Measurements from ENCODE around the gene TUBGCP2. TPM values are rescaled to one million over a fixed set of nuclear protein-coding genes. Genes with fewer than 3 reads are reported as not detected.

TUBGCP2 gene
- total RNA-seq, 1 experiment from 2014 or later: 52.4 TPM

- H2BK120ac ChIP-seq (ENCODE audit: low read depth, low read length, poor library complexity, severe bottlenecking): no peak overlapping the region
- no peaks in the 10 kb centered on the region for H4K20me1 ChIP-seq (ENCODE audit: control insufficient read depth, insufficient read depth, insufficient read length)
- H3K27me3 ChIP-seq (ENCODE audit: insufficient read depth, low read length): no peaks in the 10 kb centered on the region
- H2AK5ac ChIP-seq (ENCODE audit: insufficient read length, low read length): no peak overlapping the region
- WGBS (ENCODE audit: extremely low coverage, insufficient read length, low lambda C conversion rate): no CpG with 5 or more reads among the region's 22 CpGs
- H2BK15ac ChIP-seq (ENCODE audit: low read depth, low read length): no peak overlapping the region
- H4K8ac ChIP-seq (replicated peaks; ENCODE audit: insufficient read length, low read depth, low read length): no peak overlapping the region
- H3K9ac ChIP-seq (ENCODE audit: extremely low read depth, insufficient read length, low read length): no peak overlapping the region
- TF ChIP-seq, protein P1, sequence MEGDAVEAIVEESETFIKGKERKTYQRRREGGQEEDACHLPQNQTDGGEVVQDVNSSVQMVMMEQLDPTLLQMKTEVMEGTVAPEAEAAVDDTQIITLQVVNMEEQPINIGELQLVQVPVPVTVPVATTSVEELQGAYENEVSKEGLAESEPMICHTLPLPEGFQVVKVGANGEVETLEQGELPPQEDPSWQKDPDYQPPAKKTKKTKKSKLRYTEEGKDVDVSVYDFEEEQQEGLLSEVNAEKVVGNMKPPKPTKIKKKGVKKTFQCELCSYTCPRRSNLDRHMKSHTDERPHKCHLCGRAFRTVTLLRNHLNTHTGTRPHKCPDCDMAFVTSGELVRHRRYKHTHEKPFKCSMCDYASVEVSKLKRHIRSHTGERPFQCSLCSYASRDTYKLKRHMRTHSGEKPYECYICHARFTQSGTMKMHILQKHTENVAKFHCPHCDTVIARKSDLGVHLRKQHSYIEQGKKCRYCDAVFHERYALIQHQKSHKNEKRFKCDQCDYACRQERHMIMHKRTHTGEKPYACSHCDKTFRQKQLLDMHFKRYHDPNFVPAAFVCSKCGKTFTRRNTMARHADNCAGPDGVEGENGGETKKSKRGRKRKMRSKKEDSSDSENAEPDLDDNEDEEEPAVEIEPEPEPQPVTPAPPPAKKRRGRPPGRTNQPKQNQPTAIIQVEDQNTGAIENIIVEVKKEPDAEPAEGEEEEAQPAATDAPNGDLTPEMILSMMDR (conservative IDR thresholded peaks at IDR 0.05): no peak
- Mint-ChIP-seq H3K9me3 (no peaks in the 10 kb centered on the region), H3K4me1 (peaks cover 0 to 4% of the 10 kb centered on the region in 2 experiments; a peak in 1 of 4 replicates), H3K27me3 (ENCODE audit: low read depth) (peaks cover 8% of the 10 kb centered on the region), H3K36me3 (ENCODE audit: insufficient read depth in 1 of 3, low read depth in 3 of 3) (no peaks in the 10 kb centered on the region), H3K4me3 (no peak overlapping the region), H3K27ac (no peak overlapping the region)
- H3K18ac ChIP-seq (ENCODE audit: insufficient read length, low read depth, low read length): no peak overlapping the region
- no peak overlapping the region for H4K91ac ChIP-seq (ENCODE audit: insufficient read length, low read depth, low read length)
- no peak overlapping the region for H2BK5ac ChIP-seq (ENCODE audit: insufficient read length, low read length)
- no peaks in the 10 kb centered on the region for H3K23me2 ChIP-seq (ENCODE audit: insufficient read length, low read depth, low read length, poor library complexity, severe bottlenecking)
- H3K79me2 ChIP-seq (ENCODE audit: insufficient read depth, low read length): no peaks in the 10 kb centered on the region
- H2AFZ ChIP-seq (ENCODE audit: low read length): no peak overlapping the region
- no peak overlapping the region for H3K23ac ChIP-seq (ENCODE audit: insufficient read length, low read depth, low read length)
- H3K27ac ChIP-seq (ENCODE audit: insufficient read length, low read depth, low read length): no peak overlapping the region
- no peak overlapping the region for H3K56ac ChIP-seq (ENCODE audit: insufficient read length, low read depth, low read length)
- H2BK12ac ChIP-seq (ENCODE audit: insufficient read length, low read depth, low read length): no peak overlapping the region
- no peak for DNase-seq
- H3K79me1 ChIP-seq (ENCODE audit: insufficient read depth, low read depth, low read length, poor library complexity, severe bottlenecking): no peaks in the 10 kb centered on the region
- H4K5ac ChIP-seq (ENCODE audit: insufficient read length, low read depth, low read length): no peak overlapping the region
- H2BK20ac ChIP-seq (ENCODE audit: low read depth, low read length, poor library complexity, severe bottlenecking): no peak overlapping the region
- H3K4me1 ChIP-seq (ENCODE audit: insufficient read depth, low read length): no peaks in the 10 kb centered on the region
- H3T11ph ChIP-seq (ENCODE audit: low read length): no peak overlapping the region
- H3K14ac ChIP-seq (ENCODE audit: insufficient read depth, low read length): no peak overlapping the region
- no peak overlapping the region for H3K4me2 ChIP-seq (ENCODE audit: insufficient read depth, insufficient read length, low read length)
- no peaks in the 10 kb centered on the region for H3K9me3 ChIP-seq (ENCODE audit: control insufficient read depth, low read depth, low read length)
- no peak overlapping the region for H3K4ac ChIP-seq (ENCODE audit: low read depth, low read length)
Measured at GRCh38 chr10:133268532-133268931, 40.1 kb downstream of the TUBGCP2 start.

Data from H9 (cell line).